Activated CD8-positive, alpha-beta memory T cell treated with anti-CD3 and anti-CD28 coated beads for 24 hours (primary cell): ENCODE measurements around the gene BLOC1S6.
"Not testable (repeated sequence)": the region's sequence is repeated elsewhere in the genome, so short reads cannot be mapped to it uniquely, and the experiment has no call there.

Experiments
- DNase-seq: peaks from one replicate; pipeline ENCODE4 v3.0.0-alpha.2; 2020

Gene BLOC1S6

DNA sequence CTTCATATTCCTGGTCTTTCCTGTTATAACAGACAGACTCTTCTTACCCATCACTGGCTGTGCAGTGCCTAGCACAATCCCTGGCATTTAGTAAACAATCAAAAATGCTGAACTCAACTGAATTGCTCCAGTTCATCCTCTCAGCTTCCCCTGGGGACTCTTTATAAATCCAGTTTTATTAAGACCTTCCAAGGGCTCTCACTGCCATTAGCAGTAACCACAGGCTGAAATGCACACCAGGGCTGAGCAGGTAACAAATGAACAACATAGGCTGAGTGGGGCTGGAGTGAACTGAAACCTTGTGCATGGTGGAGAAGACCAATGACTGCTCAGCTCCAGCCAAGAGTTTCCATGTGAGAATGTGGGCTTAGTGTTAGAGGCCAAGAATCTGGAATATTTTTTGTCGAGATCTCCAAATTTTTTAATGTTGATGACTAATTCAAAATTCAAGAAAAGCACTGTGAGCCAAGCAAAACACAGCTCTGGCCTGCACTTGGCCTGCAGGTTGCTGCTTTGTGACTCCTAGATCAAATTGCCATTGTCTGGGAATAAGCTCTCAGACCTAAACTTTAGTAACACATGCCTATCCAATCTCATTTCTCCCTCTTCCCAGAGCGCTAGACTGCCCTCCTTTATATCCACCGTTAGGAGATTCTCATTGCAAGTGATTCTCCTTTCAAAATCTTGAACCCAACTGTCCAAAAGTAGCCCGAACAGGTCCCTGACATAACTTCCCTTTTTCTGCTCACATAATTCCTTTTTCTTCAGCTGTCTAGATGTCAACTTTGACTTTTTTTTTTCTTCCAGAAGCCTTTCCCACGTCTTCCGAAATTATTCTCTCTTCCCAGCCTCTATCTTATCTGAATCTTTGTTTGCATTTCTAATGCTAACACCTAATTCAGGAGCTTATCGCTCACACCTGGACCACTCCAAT is 55.1 kb downstream of the BLOC1S6 start:
- peak; percentile 32 for DNase-seq

GRCh38 chr15:45644437-45644836 is 57.3 kb downstream of the BLOC1S6 start:
- DNase-seq, result peak; percentile 9

DNA sequence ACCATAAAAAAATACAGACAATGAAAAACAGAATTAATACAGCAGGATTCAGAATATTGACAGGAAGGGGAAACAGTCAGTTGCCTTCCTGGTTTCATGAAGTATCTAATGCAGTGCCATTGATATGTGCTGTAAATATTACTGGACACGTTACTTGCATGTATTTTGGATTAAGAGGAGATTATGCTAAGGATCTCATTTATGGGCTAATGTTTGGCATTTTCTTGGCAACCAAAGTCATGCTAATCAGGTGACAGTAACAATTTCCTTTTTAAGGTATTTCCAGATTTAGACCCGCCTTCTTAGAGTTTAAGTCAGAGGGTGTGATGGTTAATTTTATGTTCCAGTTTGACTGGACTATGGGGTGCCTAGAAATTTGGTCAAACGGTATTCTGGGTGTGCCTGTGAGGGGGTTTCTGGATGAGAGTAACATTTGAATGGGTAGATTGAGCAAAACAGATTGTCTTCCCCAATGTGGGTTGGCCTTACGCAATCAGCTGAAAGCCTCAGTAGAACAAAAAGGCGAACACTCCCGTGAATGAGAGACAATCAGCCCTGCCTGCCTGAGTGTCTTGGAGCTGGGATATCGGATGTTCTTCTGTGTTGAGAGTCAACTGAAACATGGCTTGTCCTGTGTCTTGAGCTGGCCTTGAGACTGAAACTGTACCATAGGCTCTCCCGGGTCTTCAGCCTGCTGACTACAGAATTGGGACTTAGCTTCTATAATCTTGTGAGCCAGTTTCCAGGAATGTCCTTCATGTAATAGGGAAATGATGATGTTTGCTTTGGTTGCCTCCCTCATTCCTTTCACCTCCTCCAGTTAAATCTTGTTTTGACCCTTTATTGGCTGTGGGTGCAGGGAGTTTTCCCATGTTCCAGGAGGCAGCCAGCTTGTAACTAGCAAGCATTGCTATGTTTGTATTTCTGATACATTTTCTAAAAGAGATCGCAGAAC is 58.1 kb downstream of the BLOC1S6 start:
- no peak for DNase-seq

DNA sequence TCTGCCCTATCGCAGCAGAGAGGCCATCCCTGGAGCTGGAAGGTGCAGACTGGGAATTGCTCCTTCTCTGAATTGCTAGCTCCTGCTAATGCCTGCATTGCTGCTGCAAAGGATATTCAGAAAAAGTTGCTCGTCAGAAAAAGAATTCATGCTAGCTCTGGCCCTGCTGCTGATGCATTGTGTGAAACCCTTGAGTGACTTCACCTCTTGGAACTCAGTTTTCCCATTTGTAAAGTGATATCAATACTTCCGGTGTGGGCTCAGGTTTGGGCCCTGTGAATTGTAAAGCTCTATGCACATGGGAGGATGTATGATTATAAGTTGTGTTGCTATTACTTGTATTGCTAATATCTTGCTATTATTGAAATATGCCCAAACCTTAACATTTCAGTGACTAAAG is 59.0 kb downstream of the BLOC1S6 start:
- no peak for DNase-seq

DNA sequence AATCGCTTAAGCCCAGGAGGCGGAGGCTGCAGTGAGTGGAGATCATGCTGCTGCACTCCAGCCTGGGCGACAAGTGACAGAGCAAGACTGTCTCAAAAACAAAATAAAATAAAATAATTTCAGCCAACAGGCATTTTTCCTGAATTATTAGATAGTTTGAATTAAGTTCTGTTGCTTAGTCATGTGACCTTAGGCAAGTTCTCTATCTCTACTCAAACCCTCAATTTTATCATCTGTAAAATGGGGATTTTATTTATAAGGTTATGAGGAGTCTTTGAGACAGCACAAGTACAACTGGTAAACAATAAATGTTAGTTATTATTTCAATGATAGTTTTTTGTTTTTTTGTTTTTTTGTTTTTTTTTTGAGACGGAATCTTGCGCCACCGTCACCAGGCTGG is 60.6 kb downstream of the BLOC1S6 start:
- DNase-seq, result no peak

DNA sequence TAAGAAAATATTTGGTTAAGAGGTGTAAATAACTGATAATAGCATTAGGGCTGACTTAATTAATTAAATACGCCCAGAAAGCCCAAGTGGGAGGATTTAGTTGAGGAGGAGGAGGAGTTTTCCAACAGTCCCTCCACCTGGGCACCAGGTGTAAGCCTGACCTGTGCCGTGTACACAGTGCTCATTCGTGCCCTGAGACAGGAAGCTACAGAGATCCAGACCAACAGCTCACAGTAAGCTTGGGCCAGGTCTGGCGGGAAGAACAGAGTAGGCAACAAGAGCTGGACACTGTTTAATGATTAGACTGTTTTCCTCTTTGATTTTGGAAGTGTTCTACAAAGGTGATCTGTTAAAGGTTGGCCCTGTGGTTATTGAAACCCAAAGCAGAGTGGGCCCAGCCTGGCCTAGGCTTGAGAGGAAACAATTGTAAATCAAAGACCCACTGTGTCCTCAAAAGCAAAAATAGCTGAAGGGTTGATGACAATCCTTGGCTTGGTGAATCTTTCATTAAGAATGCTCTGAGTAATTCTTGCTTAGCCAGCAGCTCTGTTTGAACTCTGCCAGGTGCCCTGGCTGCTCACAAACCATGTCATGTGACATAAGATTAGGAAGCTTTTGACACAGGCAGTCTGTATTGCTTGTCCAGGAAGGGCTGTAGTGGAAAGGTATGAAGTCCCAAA is 61.5 kb downstream of the BLOC1S6 start:
- DNase-seq, result peak; percentile 47

- DNase-seq, result not testable (repeated sequence)
Measured at GRCh38 chr15:45650007-45650406, 62.8 kb downstream of the BLOC1S6 start.

DNA sequence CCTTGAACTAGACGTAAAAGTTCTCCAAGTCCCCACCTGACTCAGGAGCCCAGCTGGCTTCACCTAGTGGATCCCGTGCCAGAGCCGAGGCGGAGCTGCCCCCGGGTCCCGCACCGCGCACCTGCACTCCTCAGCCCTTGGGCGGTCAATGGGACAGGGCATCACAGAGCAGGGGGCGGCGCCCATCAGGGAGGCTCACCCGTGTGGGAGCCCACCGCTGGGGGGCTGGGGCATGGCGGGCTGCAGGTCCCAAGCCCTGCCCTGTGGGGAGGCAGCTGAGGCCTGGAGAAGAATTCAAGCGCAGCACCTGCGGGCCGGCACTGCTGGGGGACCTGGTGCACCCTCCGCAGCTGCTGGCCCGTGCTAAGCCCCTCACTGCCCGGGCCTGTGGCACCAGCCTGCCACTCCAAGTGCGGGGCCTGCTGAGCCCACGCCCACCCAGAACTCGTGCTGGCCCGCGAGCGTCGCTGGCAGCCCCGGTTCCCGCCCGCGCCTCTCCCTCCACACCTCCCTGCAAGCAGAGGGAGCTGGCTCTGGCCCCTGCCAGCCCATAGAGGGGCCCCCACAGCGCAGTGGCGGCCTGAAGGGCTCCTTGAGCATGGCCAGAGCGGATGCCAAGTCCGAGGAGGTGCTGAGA is 63.8 kb downstream of the BLOC1S6 start:
- DNase-seq, result no peak

DNA sequence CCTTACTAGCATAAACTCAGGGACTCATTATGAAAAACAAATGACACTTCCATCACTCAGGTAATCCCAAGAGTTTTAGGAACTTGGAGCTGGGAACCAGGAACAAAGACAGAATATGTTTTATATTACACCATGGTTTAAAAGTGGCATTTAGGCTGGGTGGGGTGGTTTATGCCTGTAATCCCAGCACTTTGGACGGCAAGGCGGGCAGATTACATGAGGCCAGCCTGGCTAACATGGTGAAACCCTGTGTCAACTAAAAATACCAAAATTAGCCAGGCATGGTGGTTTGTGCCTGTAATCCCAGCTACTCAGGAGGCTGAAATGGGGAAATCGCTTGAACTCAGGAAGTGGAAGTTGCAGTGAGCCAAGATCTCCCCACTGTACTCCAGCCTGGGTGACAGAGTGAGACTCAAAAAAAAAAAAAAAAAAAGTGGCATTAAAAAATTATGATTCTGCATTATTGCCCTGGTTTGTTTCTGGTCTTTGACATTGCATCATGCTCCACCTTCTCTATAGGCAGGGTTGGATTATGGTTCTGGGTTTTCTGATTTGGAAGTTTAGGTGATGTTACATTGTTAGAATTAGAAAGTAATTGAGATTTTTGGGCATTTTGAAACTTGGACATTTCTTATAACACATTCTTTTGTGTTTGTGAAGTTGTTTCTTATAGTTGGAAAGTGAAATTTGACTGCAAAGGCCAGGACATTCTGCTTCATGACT is 66.7 kb downstream of the BLOC1S6 start:
- no peak for DNase-seq

- DNase-seq, result no peak
Measured at GRCh38 chr15:45654749-45655148, 67.6 kb downstream of the BLOC1S6 start.

GRCh38 chr15:45657254-45657653 is 70.1 kb downstream of the BLOC1S6 start:
- DNase-seq, result no peak

- DNase-seq, result no peak
Measured at GRCh38 chr15:45657764-45658545, 70.8 kb downstream of the BLOC1S6 start.
